Muscle layer of duodenum (tissue), 2 donors: ENCODE results near the gene GALNS.

Experiments
- H3K27ac ChIP-seq: one replicate; pipeline ENCODE4 v1.7.0; 2013; ENCODE audit warnings: mild to moderate bottlenecking, low read length
- H3K27me3 ChIP-seq: one replicate; pipeline ENCODE4 v1.7.0; 2013; ENCODE audit warnings: low read depth, mild to moderate bottlenecking, control low read depth, low read length
- H3K36me3 ChIP-seq, 2 donors: one replicate each; pipeline ENCODE4 v1.7.0; 2013; ENCODE audit warnings: low read length in 2 of 2, control low read depth in 1 of 2, mild to moderate bottlenecking in 1 of 2; ENCODE audit not compliant: insufficient read depth in 2 of 2, control insufficient read depth in 1 of 2
- H3K4me1 ChIP-seq, 2 donors: one replicate each; pipeline ENCODE4 v1.7.0; 2013; ENCODE audit warnings: low read length in 2 of 2, mild to moderate bottlenecking in 2 of 2, control low read depth in 1 of 2, moderate library complexity in 1 of 2; ENCODE audit not compliant: insufficient read depth in 2 of 2, control insufficient read depth in 1 of 2
- H3K4me3 ChIP-seq, 2 donors: one replicate each; pipeline ENCODE4 v1.7.0; 2013; ENCODE audit warnings: low read length in 2 of 2, low read depth in 1 of 2, mild to moderate bottlenecking in 1 of 2
- H3K9me3 ChIP-seq, 2 donors: one replicate each; pipeline ENCODE4 v1.7.0; 2013; ENCODE audit warnings: low read length in 2 of 2, control low read depth in 1 of 2, mild to moderate bottlenecking in 1 of 2; ENCODE audit not compliant: control insufficient read depth in 1 of 2
- donor health status: healthy.

The GALNS gene

GRCh38 chr16:88839745-88840599 lies 16.8 kb downstream of the GALNS start:
- H3K27ac ChIP-seq, result no peak overlapping the region
- H3K27me3 ChIP-seq, result no peaks in the 10 kb centered on the region
- H3K9me3 ChIP-seq, result no peaks in the 10 kb centered on the region
- no peaks in the 10 kb centered on the region for H3K4me1 ChIP-seq
- no peak overlapping the region for H3K4me3 ChIP-seq
- H3K36me3 ChIP-seq, result peaks cover 5 to 53% of the 10 kb centered on the region in 2 donors

- Histone ChIP-seq H3K4me3 (no peak overlapping the region), H3K36me3 (peaks cover 5 to 55% of the 10 kb centered on the region in 2 donors)
Measured at GRCh38 chr16:88839026-88839529, 17.7 kb downstream of the GALNS start.

DNA sequence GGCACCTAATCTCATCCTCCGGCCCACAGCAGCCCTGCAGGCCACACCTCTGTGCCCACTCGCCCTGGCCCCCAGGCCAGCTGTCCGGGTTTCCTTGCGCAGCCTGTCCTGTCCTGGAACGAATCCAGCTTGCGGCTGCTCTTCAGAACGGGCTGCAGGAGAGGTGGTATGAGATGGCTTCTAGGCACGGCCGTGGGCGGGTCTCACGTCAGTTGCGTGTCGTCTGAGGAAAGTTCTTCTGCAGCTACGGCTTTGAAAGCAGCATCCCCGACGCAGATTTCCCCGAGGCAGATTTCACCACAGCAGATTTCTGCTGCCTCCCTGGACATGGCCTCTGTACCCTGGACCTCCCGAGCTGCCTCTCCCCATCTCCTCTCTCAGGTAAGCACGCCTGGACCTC lies 18.2 kb downstream of the GALNS start:
- H3K27me3 ChIP-seq, result no peaks in the 10 kb centered on the region
- no peak overlapping the region for H3K4me3 ChIP-seq
- no peaks in the 10 kb centered on the region for H3K9me3 ChIP-seq
- H3K4me1 ChIP-seq, result no peaks in the 10 kb centered on the region
- H3K27ac ChIP-seq, result no peak overlapping the region
- H3K36me3 ChIP-seq, result peaks cover 5 to 55% of the 10 kb centered on the region in 2 donors

More at GRCh38 chr16:88839026-88839529, 17.7 kb downstream of the GALNS start:
- H3K4me1 ChIP-seq, result no peaks in the 10 kb centered on the region
- no peak overlapping the region for H3K27ac ChIP-seq
- no peaks in the 10 kb centered on the region for H3K9me3 ChIP-seq
- no peaks in the 10 kb centered on the region for H3K27me3 ChIP-seq

DNA sequence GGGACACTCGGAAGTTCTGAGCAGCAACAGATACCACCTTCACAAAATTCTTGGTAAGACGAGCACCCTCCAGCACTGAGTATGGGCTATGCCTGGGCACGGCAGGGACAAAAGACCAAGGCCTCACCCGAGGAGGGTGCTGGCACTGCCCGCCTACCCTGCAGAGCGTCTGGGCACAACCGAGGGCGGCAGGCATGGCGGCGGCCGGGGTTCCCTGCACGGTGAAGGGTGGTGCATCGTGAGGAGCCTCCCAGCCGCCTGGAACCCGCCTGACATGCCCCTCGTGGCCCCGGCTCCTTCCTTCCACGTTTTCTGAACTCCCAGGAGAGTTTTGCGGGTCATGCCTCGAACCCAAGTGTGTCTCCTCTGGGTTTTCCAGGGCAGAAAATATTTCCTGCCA lies 18.9 kb downstream of the GALNS start:
- Histone ChIP-seq H3K9me3 (no peaks in the 10 kb centered on the region), H3K36me3 (peaks cover 5 to 53% of the 10 kb centered on the region in 2 donors)

GRCh38 chr16:88836791-88837190 lies 20.0 kb downstream of the GALNS start:
- Histone ChIP-seq H3K27ac (no peak overlapping the region), H3K9me3 (no peaks in the 10 kb centered on the region), H3K27me3 (no peaks in the 10 kb centered on the region), H3K4me3 (no peak overlapping the region), H3K36me3 (peaks cover 5 to 49% of the 10 kb centered on the region in 2 donors), H3K4me1 (no peaks in the 10 kb centered on the region)

More for the DNA sequence above, 18.9 kb downstream of the GALNS start:
- Histone ChIP-seq H3K27ac (no peak overlapping the region), H3K4me1 (no peaks in the 10 kb centered on the region), H3K4me3 (no peak overlapping the region), H3K27me3 (no peaks in the 10 kb centered on the region)

GRCh38 chr16:88835818-88836217 lies 20.9 kb downstream of the GALNS start:
- H3K36me3 ChIP-seq, result peaks cover 5 to 47% of the 10 kb centered on the region in 2 donors
- no peaks in the 10 kb centered on the region for H3K4me1 ChIP-seq
- H3K27ac ChIP-seq, result no peak overlapping the region
- no peaks in the 10 kb centered on the region for H3K27me3 ChIP-seq
- H3K9me3 ChIP-seq, result no peaks in the 10 kb centered on the region
- no peak overlapping the region for H3K4me3 ChIP-seq

DNA sequence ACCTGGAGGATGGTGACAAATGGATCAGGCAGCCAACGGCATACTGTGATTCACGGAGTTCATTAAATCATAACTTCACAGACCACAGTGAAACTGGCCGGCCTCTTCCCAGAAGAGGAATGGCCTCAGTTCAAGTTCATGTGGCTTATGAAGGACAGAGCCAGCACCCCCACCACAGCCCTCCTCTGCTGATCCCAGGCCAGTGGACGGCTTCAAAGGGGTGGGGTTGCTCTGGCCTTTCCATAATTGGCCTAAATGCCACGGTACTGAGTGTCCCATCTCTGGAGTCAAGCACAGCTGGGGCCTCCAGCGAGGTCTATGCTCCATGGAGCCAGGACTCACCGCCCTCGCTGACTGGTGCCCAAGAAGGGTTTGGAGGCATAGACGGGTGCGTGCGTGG lies 21.4 kb downstream of the GALNS start:
- Histone ChIP-seq H3K27me3 (no peaks in the 10 kb centered on the region), H3K36me3 (peaks cover 3 to 42% of the 10 kb centered on the region in 2 donors), H3K4me1 (no peaks in the 10 kb centered on the region), H3K4me3 (no peak overlapping the region), H3K27ac (no peak overlapping the region), H3K9me3 (no peaks in the 10 kb centered on the region)

- H3K27me3 ChIP-seq, result no peaks in the 10 kb centered on the region
- no peaks in the 10 kb centered on the region for H3K4me1 ChIP-seq
- H3K36me3 ChIP-seq, result peaks cover 0 to 36% of the 10 kb centered on the region in 2 donors
- H3K4me3 ChIP-seq, result no peak overlapping the region
- no peak overlapping the region for H3K27ac ChIP-seq
- H3K9me3 ChIP-seq, result no peaks in the 10 kb centered on the region
Measured at GRCh38 chr16:88834670-88835069, 22.1 kb downstream of the GALNS start.

- no peaks in the 10 kb centered on the region for H3K9me3 ChIP-seq
- no peak overlapping the region for H3K4me3 ChIP-seq
- no peak overlapping the region for H3K27ac ChIP-seq
- H3K27me3 ChIP-seq, result no peaks in the 10 kb centered on the region
- no peaks in the 10 kb centered on the region for H3K4me1 ChIP-seq
- H3K36me3 ChIP-seq, result peaks cover 0 to 34% of the 10 kb centered on the region in 2 donors
Measured at GRCh38 chr16:88833086-88833485, 23.7 kb downstream of the GALNS start.

GRCh38 chr16:88831838-88832237 lies 24.9 kb downstream of the GALNS start:
- H3K9me3 ChIP-seq, result no peaks in the 10 kb centered on the region
- no peak overlapping the region for H3K4me3 ChIP-seq
- H3K4me1 ChIP-seq, result no peaks in the 10 kb centered on the region
- H3K36me3 ChIP-seq, result peaks cover 0 to 38% of the 10 kb centered on the region in 2 donors
- H3K27me3 ChIP-seq, result no peaks in the 10 kb centered on the region
- no peak overlapping the region for H3K27ac ChIP-seq

GRCh38 chr16:88830783-88831182 lies 26.0 kb downstream of the GALNS start:
- no peak overlapping the region for H3K27ac ChIP-seq

More at GRCh38 chr16:88830783-88831182, 26.0 kb downstream of the GALNS start:
- no peaks in the 10 kb centered on the region for H3K9me3 ChIP-seq
- peaks cover 0 to 38% of the 10 kb centered on the region in 2 donors for H3K36me3 ChIP-seq
- no peak overlapping the region for H3K4me3 ChIP-seq
- no peaks in the 10 kb centered on the region for H3K27me3 ChIP-seq
- H3K4me1 ChIP-seq, result no peaks in the 10 kb centered on the region
